Activated gamma-delta T cell treated with Interleukin-2 at 50 U/mL for 16 hours (primary cell): ENCODE results near the gene NEUROD2.

ENCODE experiments used
- DNase-seq: peaks from one replicate; pipeline ENCODE4 v3.0.0-alpha.2; 2020

The NEUROD2 gene

GRCh38 chr17:39618246-39618913, 10.7 kb upstream of the NEUROD2 start:
- DNase-seq: no peak

- DNase-seq: peak; percentile 42
Observed at GRCh38 chr17:39617446-39618245, 9.9 kb upstream of the NEUROD2 start.

- no peak for DNase-seq
Observed at GRCh38 chr17:39617100-39617445, 9.4 kb upstream of the NEUROD2 start.

GRCh38 chr17:39615434-39615833, 7.7 kb upstream of the NEUROD2 start:
- DNase-seq: no peak

- DNase-seq: no peak
Observed at GRCh38 chr17:39614545-39615157, 6.9 kb upstream of the NEUROD2 start.

GRCh38 chr17:39612935-39613464, 5.3 kb upstream of the NEUROD2 start:
- DNase-seq: no peak

- no peak for DNase-seq
Observed at GRCh38 chr17:39612291-39612894, 4.7 kb upstream of the NEUROD2 start.

GRCh38 chr17:39611401-39612112, 3.8 kb upstream of the NEUROD2 start:
- DNase-seq: no peak

GRCh38 chr17:39609416-39610025, 1.8 kb upstream of the NEUROD2 start:
- no peak for DNase-seq

GRCh38 chr17:39608142-39608981, 642 bp upstream of the NEUROD2 start:
- DNase-seq: no peak

- DNase-seq: no peak
Observed at GRCh38 chr17:39607057-39607850, 466 bp downstream of the NEUROD2 start.

GRCh38 chr17:39606434-39607056, 1.2 kb downstream of the NEUROD2 start:
- DNase-seq: no peak

GRCh38 chr17:39605492-39606433, 2.0 kb downstream of the NEUROD2 start:
- DNase-seq: no peak

GRCh38 chr17:39604911-39605491, 2.7 kb downstream of the NEUROD2 start:
- no peak for DNase-seq

GRCh38 chr17:39603304-39604016, 4.3 kb downstream of the NEUROD2 start:
- no peak for DNase-seq

GRCh38 chr17:39602533-39603303, 5.0 kb downstream of the NEUROD2 start:
- no peak for DNase-seq
